ENCODE data around the gene USP31. TPM values are rescaled to one million over a fixed set of nuclear protein-coding genes. Genes with fewer than 3 reads are reported as not detected.

The USP31 gene
- total and polyA plus RNA-seq, 2 of the 13 experiments (the other 11 are each of a cell fraction or from before 2014, with no cell fraction given), result 22.5 to 23.3 TPM

- TF ChIP-seq ZBTB40 (IDR thresholded peaks at IDR 0.05) (no peak), ZBTB40 (CRISPR knock-in tag; IDR thresholded peaks at IDR 0.05) (no peak), NFATC3 (CRISPR knock-in tag; IDR thresholded peaks at IDR 0.05) (no peak), MNT (IDR thresholded peaks at IDR 0.05) (no peak)
These were observed 8.9 kb upstream of the USP31 start (continued) for GRCh38 chr16:23158114-23158513.

All from HepG2 (cell line).